GM21529 (cell line): ENCODE results near the gene SCAPER.
"Not testable (repeated sequence)": the region's sequence is repeated elsewhere in the genome, so short reads cannot be mapped to it uniquely, and the experiment has no call there.

Experiments used
- ATAC-seq: cut with Tn5 transposase; IDR thresholded peaks from one replicate; pipeline ENCODE4 v1.9.1; 2021; ENCODE audit not compliant: unreplicated experiment

SCAPER gene

DNA sequence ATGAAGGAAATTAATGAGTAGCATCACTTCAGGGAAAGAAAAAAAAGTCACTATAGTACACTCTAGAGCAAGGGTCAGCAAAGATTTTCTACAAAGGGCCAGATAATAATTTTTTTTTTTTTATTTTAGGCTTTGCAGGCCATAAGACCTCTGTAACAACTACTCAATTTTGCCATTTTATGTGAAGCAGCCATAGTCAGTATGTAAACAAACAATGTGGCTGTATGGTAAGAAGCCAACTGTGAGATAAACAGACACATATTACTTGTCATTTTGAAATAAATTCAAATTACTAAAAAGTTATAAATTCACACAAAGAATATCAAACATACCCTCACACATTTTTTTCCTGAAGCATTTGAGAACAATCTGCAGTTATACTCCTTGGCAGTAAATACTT, 40.6 kb downstream of the SCAPER start:
- ATAC-seq = no peak

DNA sequence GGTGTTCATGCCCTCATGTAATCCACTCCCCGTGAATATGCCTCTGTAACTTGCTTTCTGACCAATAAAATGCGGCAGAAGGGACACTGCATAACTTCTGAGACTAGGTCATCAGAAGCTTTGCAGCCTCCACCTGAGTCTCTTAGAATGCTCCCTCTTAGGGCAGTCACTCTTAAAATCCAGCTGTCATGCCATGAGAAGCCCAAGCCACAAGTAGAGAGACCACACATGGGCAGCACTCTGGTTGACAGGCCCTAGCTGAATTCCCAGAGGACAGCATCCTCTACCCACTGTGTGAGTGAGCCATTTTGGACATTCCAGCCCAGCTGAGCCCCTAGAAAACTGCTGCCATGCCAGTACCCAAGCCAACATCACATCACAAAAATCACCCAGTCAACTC, 41.4 kb downstream of the SCAPER start:
- no peak for ATAC-seq

DNA sequence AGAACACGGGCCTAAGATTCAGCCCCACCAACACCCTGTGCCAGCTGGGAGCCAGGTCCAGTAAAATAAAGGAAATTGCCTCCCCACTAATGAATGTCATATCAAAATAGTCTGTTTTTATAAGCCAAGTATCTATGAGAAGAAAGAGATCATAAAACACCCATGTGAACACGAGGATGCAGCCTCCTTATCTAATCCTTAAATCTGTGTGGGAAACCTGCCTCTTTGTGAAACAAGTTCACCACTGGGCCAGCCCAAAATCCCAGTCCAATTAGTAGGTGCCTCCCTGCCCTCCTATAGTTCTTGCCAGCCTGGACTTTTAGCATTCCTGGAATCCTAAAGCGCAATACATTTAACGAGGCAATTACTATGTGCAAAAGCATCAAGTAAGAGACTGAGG, 42.0 kb downstream of the SCAPER start:
- no peak for ATAC-seq

DNA sequence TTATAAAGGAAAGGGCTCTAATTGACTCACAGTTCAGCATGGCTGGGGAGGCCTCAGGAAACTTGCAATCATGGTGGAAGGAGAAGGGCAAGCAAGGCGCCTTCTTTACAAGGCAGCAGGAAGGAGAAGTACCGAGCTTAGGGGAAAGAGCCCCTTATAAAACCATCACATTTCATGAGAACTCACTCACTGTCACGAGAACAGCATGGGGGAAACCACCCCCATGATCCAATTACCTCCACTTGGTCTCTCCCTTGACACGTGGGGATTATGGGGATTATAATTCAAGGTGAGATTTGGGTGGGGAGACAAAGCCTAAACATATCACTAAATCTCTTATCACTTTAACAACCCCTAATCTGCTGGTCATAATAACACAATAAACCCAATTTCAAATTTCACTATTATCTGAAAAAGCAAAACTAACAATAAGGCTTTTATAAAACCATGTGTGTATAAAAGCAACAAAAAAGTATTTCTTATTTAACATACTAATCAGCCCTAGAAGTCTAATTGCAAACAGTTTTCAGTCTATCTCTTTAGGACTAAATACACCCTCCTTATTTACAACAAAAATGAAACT, 43.2 kb downstream of the SCAPER start:
- ATAC-seq = no peak

DNA sequence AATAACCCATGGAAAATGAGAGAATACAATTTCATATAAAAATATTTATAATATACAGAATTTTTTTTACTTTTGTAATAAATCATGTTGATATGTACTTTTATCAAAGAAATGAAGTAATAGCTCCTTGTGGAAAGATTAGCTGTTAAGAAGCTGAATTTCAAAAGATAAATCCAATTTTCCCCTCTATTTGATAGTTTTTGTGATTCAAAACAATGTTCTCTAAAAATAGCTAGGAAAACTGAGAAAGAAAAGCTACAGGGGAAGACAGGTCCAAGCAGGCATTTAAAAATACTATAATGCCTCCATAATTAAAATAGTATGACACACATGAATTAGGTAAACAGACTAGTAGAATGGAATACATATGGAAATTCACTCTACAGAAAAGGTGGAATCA, 44.9 kb downstream of the SCAPER start:
- ATAC-seq = no peak

DNA sequence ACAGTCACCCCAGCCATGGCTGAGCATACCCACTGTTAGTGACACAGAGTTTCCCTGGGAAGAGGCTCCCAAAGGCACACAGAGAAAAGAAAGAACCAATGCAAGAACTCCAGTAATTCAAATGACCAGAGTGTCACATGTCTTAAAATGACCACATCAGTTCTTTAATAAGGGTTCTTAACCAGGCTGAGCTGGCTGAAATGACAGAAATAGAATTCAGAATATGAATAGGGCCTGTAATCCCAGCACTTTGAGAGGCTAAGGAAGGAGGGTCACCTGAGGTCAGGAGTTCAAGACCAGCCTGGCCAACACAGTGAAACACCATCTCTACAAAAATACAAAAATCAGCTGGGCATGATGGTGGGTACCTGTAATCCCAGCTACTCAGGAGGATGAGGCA, 54.8 kb downstream of the SCAPER start:
- not testable (repeated sequence) for ATAC-seq

DNA sequence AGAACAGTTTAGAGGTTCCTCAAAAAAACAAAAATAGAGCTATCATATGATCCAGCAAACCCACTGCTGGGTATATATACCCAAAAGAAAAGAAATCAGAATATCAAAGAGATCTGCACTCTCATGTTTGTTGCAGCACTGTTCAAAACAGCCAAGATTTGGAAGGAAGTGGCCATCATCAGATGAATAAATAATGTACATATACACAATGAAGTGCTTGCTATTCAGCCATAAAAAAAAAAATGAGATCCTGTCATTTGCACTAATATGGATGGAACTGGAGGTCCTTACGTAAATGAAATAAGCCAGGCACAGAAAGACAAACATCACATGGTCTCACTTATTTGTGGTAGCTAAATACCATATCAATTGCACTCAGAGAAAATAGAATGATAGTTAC, 58.4 kb downstream of the SCAPER start:
- no peak for ATAC-seq

DNA sequence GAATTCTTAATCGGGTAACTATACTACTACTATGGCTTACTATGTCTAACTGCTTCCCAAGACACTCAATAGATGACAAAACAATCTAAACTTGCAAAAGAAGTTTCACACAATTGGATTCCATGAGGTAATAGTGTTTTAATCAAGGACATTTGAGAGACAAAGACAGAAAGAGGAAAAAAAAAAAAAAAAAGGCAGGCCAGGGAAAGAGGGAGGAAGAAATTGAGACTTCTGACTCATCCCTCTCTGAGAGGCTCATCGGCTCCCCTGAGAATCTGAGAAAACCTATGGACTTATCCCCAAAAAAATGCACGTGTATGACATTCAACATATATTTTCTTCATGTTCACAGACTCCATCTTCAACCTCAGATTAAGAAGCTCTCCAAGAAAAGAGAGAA, 61.0 kb downstream of the SCAPER start:
- no peak for ATAC-seq

DNA sequence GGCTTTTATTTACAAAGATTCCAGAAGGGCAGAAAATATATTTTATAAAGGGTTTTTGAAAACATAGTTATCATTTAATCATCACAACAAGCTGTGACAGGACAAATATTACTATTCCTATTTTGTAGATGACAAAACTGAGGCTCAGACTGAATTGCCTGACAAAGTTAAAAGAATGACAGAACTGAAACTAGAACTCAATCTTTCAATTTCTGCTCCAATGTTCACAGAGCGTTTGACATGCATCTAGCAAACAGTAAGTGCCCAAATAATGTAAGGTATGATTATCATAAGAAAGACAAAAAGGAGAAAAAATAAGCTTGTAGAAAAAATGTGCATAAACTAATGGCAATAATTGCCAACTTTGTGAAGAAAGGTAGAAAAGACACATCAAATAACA, 61.9 kb downstream of the SCAPER start:
- no peak for ATAC-seq

DNA sequence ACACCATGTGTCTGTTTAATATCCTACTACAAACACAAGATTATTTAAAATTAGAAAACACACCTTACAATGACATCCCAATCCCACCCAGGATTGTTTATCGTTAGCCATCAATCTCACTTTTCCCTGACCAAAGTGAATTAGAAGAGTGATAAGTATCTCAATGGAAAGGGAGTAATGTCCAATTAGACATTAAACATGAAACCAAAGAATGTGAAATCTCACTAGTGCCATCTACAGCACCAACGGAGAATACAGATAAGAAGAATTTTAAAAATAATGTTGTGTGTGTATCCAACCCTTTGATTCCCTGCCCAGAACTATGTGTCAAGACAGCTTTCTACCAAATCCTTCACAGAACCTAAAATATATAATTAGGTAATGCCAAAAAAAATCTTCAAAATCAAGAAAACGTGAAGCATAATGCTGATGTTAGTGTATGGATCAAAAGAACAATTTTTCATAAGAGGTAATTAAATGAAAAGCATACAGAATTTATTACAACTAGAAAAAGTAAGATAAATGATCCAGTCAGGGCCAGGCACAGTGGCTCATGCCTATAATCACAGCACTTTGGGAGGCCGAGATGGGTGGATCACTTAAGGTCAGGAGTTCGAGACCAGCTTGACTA, 64.2 kb downstream of the SCAPER start:
- ATAC-seq = no peak

DNA sequence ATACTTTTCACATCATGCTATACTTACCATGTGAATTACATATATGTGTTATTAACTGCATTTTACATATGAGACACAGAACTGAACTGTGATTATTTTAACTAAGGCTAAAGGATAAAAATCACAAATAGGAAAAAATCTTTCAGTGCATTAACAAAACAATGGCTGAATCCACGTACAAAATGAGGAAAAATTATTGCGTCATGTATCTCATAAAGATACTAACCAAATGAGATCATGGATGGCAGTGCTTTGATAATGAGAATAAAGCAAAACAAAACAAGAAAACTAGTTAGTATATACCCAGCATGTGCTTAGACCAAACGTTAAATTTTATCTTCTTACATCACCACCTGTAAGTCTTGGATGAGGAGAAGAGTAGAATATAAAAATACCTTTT, 66.0 kb downstream of the SCAPER start:
- no peak for ATAC-seq

DNA sequence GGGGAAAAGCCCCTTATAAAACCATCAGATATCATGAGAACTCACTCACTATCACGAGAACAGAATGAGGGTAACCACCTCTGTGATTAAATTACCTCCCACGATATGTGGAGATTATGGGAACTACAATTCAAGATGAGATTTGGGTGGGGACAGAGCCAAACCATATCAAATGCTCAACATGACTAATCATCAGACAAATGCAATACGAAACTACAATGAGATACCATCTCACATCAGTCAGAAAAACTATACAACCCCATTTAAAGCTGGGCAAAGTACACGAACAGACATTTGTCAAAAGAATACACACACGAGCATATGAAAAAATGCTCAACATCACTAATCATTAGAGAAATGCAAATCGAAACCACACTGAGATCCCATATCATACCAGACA, 67.7 kb downstream of the SCAPER start:
- no peak for ATAC-seq

DNA sequence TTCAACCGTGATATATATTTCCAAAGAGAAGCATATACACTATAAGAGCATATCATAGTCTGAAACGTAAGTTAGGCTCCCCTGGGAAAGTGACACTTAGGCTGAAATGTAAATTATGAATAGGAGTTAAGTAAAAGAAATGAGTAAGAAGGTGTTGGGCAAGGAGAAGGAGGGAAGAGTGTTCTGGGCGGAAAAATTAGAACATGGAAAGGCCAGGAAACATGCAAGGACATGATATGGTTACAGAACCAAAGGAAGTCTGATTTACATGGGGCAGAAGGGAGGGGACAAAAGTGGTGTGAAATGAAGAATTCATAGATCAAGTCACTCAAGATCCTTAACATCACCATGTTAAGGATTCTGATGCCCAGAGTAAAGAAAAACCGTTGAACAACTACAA, 75.2 kb downstream of the SCAPER start:
- no peak for ATAC-seq

DNA sequence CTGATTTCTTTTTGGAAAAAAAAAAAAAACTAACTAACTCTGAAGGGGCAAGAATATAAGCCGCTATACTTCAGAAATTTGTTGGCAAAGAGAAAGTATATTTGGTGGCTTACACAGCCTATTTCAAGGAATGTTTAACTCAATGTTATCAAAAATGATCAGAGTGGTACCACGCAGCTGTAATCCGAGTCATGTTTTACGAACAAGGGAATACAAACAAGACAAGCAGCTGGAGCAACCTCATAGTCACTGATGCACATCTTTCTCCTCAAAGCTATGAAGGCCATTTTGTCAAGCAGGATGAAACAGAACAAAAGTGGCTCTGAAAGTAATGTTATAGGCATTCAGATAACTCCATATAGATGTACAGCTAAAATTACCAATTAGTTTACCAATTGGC, 81.2 kb downstream of the SCAPER start:
- ATAC-seq = no peak

DNA sequence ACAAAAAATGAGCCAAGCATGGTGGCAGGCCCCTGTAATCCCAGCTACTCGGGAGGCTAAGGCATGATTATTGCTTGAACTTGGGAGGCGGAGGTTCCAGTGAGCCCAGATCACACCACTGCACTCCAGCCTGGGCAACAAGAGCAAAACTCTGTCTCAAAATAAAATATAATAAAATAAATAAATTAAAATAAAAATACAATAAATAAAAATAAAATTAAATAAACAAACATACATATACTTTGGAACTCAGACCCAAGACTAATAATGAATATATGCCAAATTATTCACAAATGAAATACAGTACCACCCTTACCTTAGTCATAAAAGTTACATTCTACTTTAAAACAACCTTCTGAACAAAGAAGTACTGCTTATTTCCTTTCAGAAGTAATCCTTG, 81.8 kb downstream of the SCAPER start:
- no peak for ATAC-seq

DNA sequence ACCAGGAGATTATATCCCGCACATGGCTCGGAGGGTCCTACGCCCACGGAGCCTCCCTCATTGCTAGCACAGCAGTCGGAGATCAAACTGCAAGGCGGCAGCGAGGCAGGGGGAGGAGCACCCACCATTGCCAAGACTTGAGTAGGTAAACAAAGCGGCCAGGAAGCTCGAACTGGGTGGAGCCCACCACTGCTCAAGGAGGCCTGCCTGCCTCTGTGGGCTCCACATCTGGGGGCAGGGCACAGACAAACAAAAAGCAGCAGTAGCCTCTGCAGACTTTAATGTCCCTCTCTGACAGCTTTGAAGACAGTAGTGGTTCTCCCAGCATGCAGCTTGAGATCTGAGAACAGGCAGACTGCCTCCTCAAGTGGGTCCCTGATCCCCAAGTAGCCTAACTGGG, 86.2 kb downstream of the SCAPER start:
- not testable (repeated sequence) for ATAC-seq

DNA sequence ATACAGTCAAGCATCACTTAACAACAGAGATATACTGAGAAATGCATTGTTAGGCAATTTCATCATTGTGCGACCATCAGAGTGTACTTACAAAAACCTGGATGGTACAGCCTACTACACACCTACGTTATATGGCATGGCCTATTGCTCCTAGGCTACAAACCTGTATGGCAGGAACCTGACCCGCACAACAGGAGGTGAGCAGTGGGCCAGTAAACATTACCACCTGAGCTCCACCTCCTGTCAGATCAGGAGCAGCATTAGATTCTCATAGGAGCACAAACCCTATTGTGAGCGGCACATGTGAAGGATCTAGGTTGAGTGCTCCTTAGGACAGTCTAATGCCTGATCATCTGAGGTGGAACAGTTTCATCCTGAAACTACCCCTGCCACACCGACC, 89.7 kb downstream of the SCAPER start:
- no peak for ATAC-seq

DNA sequence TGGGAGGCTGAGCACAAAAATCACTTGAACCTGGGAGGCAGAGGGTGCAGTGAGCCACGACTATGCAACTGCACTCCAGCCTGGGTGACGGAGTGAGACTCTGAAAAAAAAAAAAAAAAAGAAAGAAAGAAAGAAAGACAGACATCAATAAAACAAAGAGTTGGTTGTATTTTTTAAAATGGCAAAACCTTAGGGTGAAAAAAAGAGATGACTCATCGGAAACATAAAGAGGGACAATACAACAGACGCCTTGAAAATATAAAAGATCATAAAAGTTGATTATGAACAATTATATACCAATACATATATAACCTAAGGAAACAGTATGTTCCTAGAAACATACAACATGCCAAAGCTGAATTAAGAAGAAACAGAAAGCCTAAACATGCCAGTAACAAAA, 92.8 kb downstream of the SCAPER start:
- ATAC-seq = no peak

DNA sequence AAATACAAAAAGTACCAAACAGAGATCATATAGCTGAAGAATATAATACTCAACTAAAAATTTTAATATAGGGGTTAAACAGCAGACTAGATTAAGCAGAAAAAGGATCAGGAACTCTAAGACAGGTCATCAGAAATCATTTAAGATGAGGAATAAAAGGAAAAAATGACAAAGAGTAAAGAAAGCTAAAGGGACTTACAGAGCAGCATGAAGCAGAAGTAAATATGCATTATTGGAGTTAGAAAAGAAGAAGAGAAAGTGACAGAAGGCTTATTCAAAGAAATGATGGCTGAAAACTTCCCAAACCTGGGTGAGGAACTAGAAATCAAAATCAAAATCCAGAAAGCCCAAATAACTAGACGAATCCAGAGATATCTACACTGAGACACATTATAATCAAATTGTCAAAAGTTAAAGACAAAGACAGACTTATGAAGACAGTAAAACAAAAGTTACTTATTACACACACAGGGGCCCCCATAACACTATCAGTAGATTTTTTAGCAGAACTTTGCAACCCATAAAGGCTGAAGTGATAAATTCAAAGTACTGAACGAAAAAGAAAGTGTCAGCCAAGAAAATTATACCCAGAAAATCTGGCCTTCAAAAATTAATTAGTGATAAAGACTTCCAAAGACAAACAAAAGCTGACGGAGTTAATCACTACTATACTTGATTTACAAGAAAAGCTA, 95.6 kb downstream of the SCAPER start:
- no peak for ATAC-seq

DNA sequence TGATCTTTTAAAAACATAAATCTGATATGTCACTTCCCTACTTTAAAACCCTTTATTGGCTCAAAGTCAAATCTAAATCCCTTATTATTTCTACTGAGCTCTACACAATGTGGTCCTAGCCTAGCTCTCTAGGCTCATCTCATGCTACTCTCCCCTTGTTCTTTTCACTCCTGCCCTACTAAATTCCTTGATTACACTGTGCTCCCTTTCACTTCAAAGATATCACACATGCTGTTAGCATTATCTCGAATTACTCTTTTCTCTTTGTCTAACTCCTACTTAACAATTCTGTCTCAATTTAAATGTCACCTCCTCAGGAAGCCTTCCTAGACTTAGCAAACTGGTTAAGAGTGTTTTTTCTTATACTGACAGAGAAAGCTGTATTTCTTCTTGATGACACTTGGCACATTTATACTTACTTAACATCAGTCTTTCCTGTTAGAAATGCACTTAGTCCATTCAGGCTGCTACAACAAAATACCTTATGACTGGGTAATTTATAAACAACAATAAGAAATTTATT, 102.0 kb downstream of the SCAPER start:
- no peak for ATAC-seq

DNA sequence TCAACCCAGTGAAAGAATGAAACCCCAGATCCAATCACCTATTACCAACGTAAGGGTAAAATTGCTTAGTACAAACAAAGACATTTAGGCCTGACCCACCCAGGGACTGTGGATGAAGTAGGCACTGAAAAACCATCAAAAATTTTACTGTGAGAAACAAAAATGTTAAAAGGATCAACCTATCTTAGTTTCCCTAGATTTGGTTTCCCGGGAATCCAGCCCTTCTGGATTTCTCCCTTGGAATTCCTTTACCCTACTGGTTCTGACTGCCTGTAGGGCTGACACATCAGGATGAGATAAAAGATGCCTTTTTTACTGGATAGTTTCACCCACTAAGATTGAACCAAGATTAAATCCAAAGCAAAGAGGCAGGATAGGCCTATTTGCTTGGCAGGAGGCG, 102.7 kb downstream of the SCAPER start:
- ATAC-seq = no peak

DNA sequence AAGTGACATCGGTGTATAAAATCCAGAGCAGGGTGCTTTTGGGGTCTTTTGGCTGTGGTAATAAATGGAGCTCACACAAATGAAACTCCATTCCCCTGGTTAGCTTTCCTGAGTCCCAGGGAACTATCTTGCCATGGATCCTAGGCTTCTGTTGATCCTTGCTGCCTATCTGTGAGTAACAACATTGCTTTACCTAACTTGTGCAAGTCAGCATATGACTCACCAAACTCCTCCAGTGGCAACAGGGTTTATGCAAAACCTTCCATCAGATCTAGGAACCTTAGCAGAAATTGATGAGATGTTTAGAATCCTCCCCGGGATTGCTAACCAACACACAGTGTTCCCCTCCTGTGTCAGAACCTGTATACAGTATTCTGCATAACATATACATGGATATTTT, 105.4 kb downstream of the SCAPER start:
- ATAC-seq = no peak

DNA sequence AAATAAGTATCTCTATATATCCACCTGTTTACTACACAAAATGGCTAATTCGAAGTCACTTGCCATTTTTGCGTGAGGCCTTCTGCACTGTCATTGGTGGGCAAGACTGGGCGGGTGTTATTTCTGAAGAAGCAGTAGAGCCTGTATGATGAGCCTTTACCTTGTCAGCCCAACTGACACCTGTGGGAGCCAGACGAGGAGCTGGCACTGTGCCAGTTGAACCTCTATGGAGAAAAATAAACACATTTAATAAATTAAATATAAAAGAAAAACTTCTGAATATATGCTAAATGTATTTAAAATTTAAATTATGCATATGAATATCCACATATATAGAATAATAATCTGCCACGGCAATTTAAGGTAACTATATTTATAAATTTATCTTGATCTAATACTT, 109.9 kb downstream of the SCAPER start:
- no peak for ATAC-seq
